CD4-positive, alpha-beta T cell (primary cell): ENCODE results near the gene TMC2. TPM values are rescaled to one million over a fixed set of nuclear protein-coding genes. Genes with fewer than 3 reads are reported as not detected.

ENCODE experiments used
- ATAC-seq: fragments of 200-7000 bp; cut with Tn5 transposase; one replicate; pipeline ENCODE4 v1.10.0; 2022; ENCODE audit warnings: mild to moderate bottlenecking; ENCODE audit not compliant: poor library complexity
- CTCF ChIA-PET: fragments of 350-600 bp; sonication (Branson Sonifier 250); formaldehyde crosslinking; loops from one replicate; lab custom pipeline; 2021; ENCODE audit warnings: antibody characterized with exemption, inconsistent platforms; lab: Charles Lee
- POLR2A ChIA-PET: fragments of 350-600 bp; sonication (Branson Sonifier 250); formaldehyde crosslinking; loops from one replicate; lab custom pipeline; 2021; ENCODE audit warnings: antibody characterized with exemption, inconsistent platforms; lab: Charles Lee
- DNase-seq, 14 experiments: peaks; one replicate each; pipeline ENCODE4 v3.0.0-alpha.2; 2013 to 2020; ENCODE audit warnings: mixed read lengths in 2 of 14
- H3K27ac ChIP-seq, 2 donors: one replicate each; pipeline versions ENCODE4 v1.5.1 to v1.7.0; 2013; ENCODE audit warnings: low read length in 2 of 2, low read depth in 1 of 2, mild to moderate bottlenecking in 1 of 2
- H3K27me3 ChIP-seq, 2 experiments: 1 replicate in 1 of 2; 2 replicates in 1 of 2; pipeline versions ENCODE4 v1.6.1 to v1.7.0; 2013; ENCODE audit warnings: low read length in 2 of 2, control low read depth in 1 of 2, mild to moderate bottlenecking in 1 of 2, moderate library complexity in 1 of 2; ENCODE audit not compliant: insufficient read depth in 2 of 2, control insufficient read depth in 1 of 2
- H3K36me3 ChIP-seq: one replicate; pipeline ENCODE4 v1.6.1; 2013; ENCODE audit warnings: low read length, control low read depth; ENCODE audit not compliant: insufficient read depth
- H3K4me1 ChIP-seq: one replicate; pipeline ENCODE4 v1.6.1; 2013; ENCODE audit warnings: low read length, control low read depth; ENCODE audit not compliant: insufficient read depth
- H3K4me3 ChIP-seq: one replicate; pipeline ENCODE4 v1.5.1; 2013; ENCODE audit warnings: mild to moderate bottlenecking, low read length, moderate library complexity
- H3K9me3 ChIP-seq, 2 experiments: 1 replicate in 1 of 2; 2 replicates in 1 of 2; pipeline versions ENCODE4 v1.6.1 to v1.7.0; 2013; ENCODE audit warnings: low read length in 2 of 2, mild to moderate bottlenecking in 2 of 2, control low read depth in 1 of 2, moderate library complexity in 1 of 2; ENCODE audit not compliant: control insufficient read depth in 1 of 2, insufficient read depth in 1 of 2
- H3K27ac Mint-ChIP-seq: one replicate; pipeline ENCODE4 v1.8.0; 2020; ENCODE audit warnings: mixed read lengths
- H3K27me3 Mint-ChIP-seq: one replicate; pipeline ENCODE4 v1.8.0; 2021; ENCODE audit warnings: mixed read lengths
- H3K36me3 Mint-ChIP-seq: one replicate; pipeline ENCODE4 v1.8.0; 2021; ENCODE audit warnings: low read depth, mixed read lengths
- H3K4me1 Mint-ChIP-seq: one replicate; pipeline ENCODE4 v1.8.0; 2021; ENCODE audit warnings: low read depth, mixed read lengths
- H3K4me3 Mint-ChIP-seq: one replicate; pipeline ENCODE4 v1.8.0; 2020; ENCODE audit warnings: mild to moderate bottlenecking, mixed read lengths
- H3K9me3 Mint-ChIP-seq: one replicate; pipeline ENCODE4 v1.8.0; 2020; ENCODE audit warnings: mixed read lengths
- intact Hi-C, 2 experiments: fragments of 100-400 bp; cut with DNase I in 1 of 2; cut with micrococcal nuclease in 1 of 2; formaldehyde crosslinking; loops; one replicate each; pipeline versions ENCODE4 v1.15.1 to v1.9.0; 2023 to 2025; cut with DNase I, micrococcal nuclease
- total RNA-seq, 174 experiments: library from RNA in 2 of 174; stranded (reverse) in 2 of 174; gene quantifications; one replicate each; pipeline ENCODE4 v1.2.3 and lab custom pipeline; 2021 to 2026
- TF ChIP-seq, protein P1 (sequence below): fragments of 200-600 bp; IDR thresholded peaks from one replicate; pipeline ENCODE4 v1.8.0; 2022; ENCODE audit warnings: antibody characterized with exemption, mild to moderate bottlenecking

The TMC2 gene
- total RNA-seq, 2 experiments from 2014 or later, result not detected

DNA sequence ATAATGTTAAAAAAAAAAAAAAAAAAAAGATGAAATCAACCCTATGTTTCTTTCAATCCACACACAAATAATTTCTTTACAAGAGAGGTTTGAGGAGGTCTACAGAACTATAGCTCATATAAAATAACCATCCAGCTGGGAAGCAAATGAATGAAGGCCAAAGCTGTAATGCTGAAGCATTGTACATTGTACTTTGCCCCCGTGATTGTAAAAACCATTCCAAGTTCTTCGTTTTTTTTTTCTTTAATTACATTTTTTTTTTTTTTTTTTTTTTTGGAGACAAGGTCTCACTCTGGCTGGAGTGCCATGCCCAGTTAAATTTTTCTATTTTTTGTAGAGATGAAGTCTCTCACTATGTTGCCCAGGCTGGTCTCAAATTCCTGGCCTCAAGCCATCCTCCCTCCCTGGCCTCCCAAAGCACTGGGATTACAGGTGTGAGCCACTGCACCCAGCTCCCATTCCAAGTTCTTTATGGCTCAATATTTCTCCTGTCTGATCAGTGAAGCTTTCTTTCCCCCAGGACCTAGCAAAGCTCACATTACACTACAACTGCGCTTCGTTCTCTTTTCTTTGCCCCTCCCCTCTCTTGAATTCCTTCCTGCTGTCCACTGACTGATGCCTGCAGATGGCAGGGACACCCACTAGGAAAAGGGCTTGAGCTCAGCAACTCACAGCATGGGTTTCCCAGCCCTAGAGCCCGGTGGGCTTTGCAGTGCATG lies 63.1 kb downstream of the TMC2 start:
- no peaks in the 10 kb centered on the region for H3K9me3 Mint-ChIP-seq
- H3K4me1 Mint-ChIP-seq, result no peaks in the 10 kb centered on the region
- intact Hi-C loops, result no loop called here
- no peaks in the 10 kb centered on the region for H3K36me3 ChIP-seq
- no peaks in the 10 kb centered on the region for H3K4me1 ChIP-seq
- ChIA-PET POLR2A (no interaction called here), CTCF (interaction anchor here (1.2 kb wide), 1 partner anchor 11 kb away, joined by 5 read pairs; no protein-coding TSS in a partner anchor)
- peaks cover 20% of the 10 kb centered on the region for H3K27me3 Mint-ChIP-seq
- H3K4me3 Mint-ChIP-seq, result no peak overlapping the region
- H3K9me3 ChIP-seq, result no peaks in the 10 kb centered on the region
- DNase-seq (no peak), ATAC-seq (no peak)
- H3K27ac Mint-ChIP-seq, result no peak overlapping the region
- H3K27ac ChIP-seq, result no peak overlapping the region
- H3K4me3 ChIP-seq, result no peak overlapping the region
- no peaks in the 10 kb centered on the region for H3K36me3 Mint-ChIP-seq
- H3K27me3 ChIP-seq, result peaks cover 0 to 2% of the 10 kb centered on the region in 2 experiments
- TF ChIP-seq, protein P1, sequence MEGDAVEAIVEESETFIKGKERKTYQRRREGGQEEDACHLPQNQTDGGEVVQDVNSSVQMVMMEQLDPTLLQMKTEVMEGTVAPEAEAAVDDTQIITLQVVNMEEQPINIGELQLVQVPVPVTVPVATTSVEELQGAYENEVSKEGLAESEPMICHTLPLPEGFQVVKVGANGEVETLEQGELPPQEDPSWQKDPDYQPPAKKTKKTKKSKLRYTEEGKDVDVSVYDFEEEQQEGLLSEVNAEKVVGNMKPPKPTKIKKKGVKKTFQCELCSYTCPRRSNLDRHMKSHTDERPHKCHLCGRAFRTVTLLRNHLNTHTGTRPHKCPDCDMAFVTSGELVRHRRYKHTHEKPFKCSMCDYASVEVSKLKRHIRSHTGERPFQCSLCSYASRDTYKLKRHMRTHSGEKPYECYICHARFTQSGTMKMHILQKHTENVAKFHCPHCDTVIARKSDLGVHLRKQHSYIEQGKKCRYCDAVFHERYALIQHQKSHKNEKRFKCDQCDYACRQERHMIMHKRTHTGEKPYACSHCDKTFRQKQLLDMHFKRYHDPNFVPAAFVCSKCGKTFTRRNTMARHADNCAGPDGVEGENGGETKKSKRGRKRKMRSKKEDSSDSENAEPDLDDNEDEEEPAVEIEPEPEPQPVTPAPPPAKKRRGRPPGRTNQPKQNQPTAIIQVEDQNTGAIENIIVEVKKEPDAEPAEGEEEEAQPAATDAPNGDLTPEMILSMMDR, result no peak

DNA sequence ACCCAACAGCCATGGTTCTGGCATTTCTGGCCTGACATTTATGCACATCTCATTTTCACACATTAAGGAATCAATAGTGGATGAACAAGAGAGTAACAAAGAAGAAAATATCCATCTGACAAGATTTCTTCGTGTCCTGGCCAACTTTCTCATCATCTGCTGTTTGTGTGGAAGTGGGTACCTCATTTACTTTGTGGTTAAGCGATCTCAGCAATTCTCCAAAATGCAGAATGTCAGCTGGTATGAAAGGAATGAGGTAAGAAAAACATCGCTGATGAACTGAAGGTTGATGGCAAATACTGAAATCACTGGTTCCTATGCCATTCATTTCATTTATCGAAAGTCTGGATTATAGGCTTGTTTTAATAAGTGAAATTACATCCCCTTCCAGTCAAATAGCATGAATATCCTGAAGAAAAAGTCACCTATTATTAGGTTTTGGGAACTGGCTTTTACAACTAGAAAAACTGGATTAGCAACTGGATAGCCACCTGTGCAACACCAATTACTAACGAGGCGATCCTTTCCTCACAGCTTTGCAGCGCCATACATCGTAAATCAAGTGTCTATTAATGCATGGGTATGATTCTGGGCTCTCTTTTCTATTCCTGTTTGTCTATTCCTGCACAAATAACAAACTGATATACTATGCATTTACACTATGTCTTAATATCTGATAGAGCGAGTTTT lies 65.8 kb downstream of the TMC2 start:
- Histone ChIP-seq H3K27me3 (no peaks in the 10 kb centered on the region), H3K4me1 (no peaks in the 10 kb centered on the region), H3K4me3 (no peak overlapping the region), H3K27ac (no peak overlapping the region), H3K36me3 (no peaks in the 10 kb centered on the region), H3K9me3 (peaks cover 4 to 10% of the 10 kb centered on the region in 2 experiments)
- Mint-ChIP-seq H3K27me3 (peaks cover 5% of the 10 kb centered on the region), H3K4me1 (no peaks in the 10 kb centered on the region), H3K36me3 (no peaks in the 10 kb centered on the region), H3K27ac (no peak overlapping the region), H3K9me3 (peaks cover 5% of the 10 kb centered on the region), H3K4me3 (no peak overlapping the region)
- TF ChIP-seq, protein P1, result no peak
- DNase-seq, result no peak
- ChIA-PET POLR2A (no interaction called here), CTCF (no interaction called here)
- no peak for ATAC-seq
- intact Hi-C loops, result no loop called here

DNA sequence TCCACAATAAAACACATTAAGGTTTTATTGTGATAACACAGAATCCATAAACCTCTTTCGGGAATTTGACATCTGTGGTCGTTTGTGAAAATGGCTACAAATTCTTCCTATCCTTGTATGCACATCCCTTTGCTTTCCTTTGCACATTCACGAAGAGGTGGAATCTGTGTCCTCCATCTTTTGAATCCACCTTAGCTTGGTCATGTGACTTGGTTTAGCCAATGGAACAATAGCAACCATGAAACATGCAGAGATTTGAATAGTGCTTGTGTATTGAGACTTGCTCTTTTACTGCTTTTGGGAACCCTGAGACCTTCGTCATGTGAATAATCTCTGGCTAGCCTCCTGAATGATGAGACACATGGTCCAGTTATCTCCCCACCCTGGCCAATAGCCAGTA lies 66.4 kb downstream of the TMC2 start:
- POLR2A ChIA-PET, result no interaction called here
- Mint-ChIP-seq H3K9me3 (peaks cover 8% of the 10 kb centered on the region), H3K27me3 (peaks cover 4% of the 10 kb centered on the region), H3K4me1 (no peaks in the 10 kb centered on the region), H3K4me3 (no peak overlapping the region), H3K36me3 (no peaks in the 10 kb centered on the region), H3K27ac (no peak overlapping the region)
- CTCF ChIA-PET, result no interaction called here
- Histone ChIP-seq H3K4me1 (no peaks in the 10 kb centered on the region), H3K4me3 (no peak overlapping the region), H3K9me3 (peaks cover 9 to 12% of the 10 kb centered on the region in 2 experiments), H3K36me3 (no peaks in the 10 kb centered on the region), H3K27ac (no peak overlapping the region), H3K27me3 (no peaks in the 10 kb centered on the region)
- TF ChIP-seq, protein P1, result no peak
- DNase-seq, result no peak
- intact Hi-C loops, result no loop called here
- no peak for ATAC-seq
